A549 (cell line): Measurements from ENCODE around the gene RRBP1. TPM values are rescaled to one million over a fixed set of nuclear protein-coding genes. Genes with fewer than 3 reads are reported as not detected.
A peak's percentile ranks its signal among the peaks of the same experiment; 100 is the strongest.

Source experiments
- ATAC-seq, 2 experiments: fragments of 200-7000 bp in 1 of 2; fragments of >200 bp in 1 of 2; cut with Nextera tagmentation in 1 of 2; cut with Tn5 transposase in 1 of 2; 3 replicates each; pipeline versions ENCODE4 v1.8.0 to v1.9.1; 2018 to 2020; ENCODE audit warnings: mild to moderate bottlenecking in 1 of 2, moderate library complexity in 1 of 2
- CTCF ChIA-PET: fragments of 300-600 bp; sonication (Branson Sonifier 250); formaldehyde crosslinking; extraction: SDS; loops from one replicate; lab custom pipeline; 2021; ENCODE audit warnings: antibody characterized with exemption, inconsistent platforms; lab: Yijun Ruan, JAX
- POLR2A ChIA-PET: fragments of 350-600 bp; formaldehyde crosslinking; extraction: SDS; loops from one replicate; lab custom pipeline; 2021; ENCODE audit warnings: antibody characterized with exemption, inconsistent platforms; lab: Yijun Ruan, JAX
- DNase-seq, 2 experiments: peaks; one replicate each; pipeline versions ENCODE4 v3.0.0 to v3.0.0-alpha.2; 2011 to 2016; ENCODE audit warnings: low read depth in 1 of 2, low spot score in 1 of 2
- FAIRE-seq: peaks from 2 replicates; lab custom pipeline; 2011; peaks lifted over from hg19 to GRCh38; lab: Jason Lieb, UNC
- H3K27ac ChIP-seq, 2 experiments: fragments of >200 bp; sonication (Bioruptor Twin); formaldehyde crosslinking; 3 replicates each; pipeline ENCODE4 v1.5.1; 2016 to 2017
- H3K4me1 ChIP-seq: fragments of >200 bp; sonication (Bioruptor Twin); formaldehyde crosslinking; 3 replicates; pipeline ENCODE4 v1.6.1; 2016
- H3K4me2 ChIP-seq: fragments of >200 bp; sonication (Bioruptor Twin); formaldehyde crosslinking; 3 replicates; pipeline ENCODE4 v1.6.1; 2016
- H3K4me3 ChIP-seq: fragments of >200 bp; sonication (Bioruptor Twin); formaldehyde crosslinking; 3 replicates; pipeline ENCODE4 v1.5.1; 2016
- H3K9me3 ChIP-seq: fragments of >200 bp; sonication (Bioruptor Twin); formaldehyde crosslinking; 3 replicates; pipeline ENCODE4 v1.6.1; 2016
- CHD4 ChIP-seq: fragments of 200-600 bp; sonication (generic); IDR thresholded peaks from 2 replicates; pipeline ENCODE4 v1.6.1; 2016; ENCODE audit warnings: antibody characterized with exemption, mild to moderate bottlenecking, borderline replicate concordance
- EHF ChIP-seq: fragments of 250-450 bp; sonication (Bioruptor Pico); IDR thresholded peaks from 2 replicates; pipeline ENCODE4 v1.5.0; 2020; ENCODE audit warnings: mild to moderate bottlenecking
- EHMT2 ChIP-seq: fragments of 200-600 bp; sonication (generic); IDR thresholded peaks from 2 replicates; pipeline ENCODE4 v1.6.1; 2016; ENCODE audit warnings: antibody characterized with exemption, low read depth, mild to moderate bottlenecking, moderate library complexity
- GATA3 ChIP-seq: IDR thresholded peaks from 2 replicates; pipeline ENCODE4 v1.6.1; 2012; ENCODE audit warnings: borderline replicate concordance
- HOXA7 ChIP-seq: fragments of 250-450 bp; sonication (Bioruptor Pico); IDR thresholded peaks from 2 replicates; pipeline ENCODE4 v1.5.0; 2020; ENCODE audit warnings: mild to moderate bottlenecking, moderate library complexity
- HOXB5 ChIP-seq: fragments of 250-450 bp; sonication (Bioruptor Pico); IDR thresholded peaks from 2 replicates; pipeline ENCODE4 v1.5.0; 2020; ENCODE audit warnings: mild to moderate bottlenecking, moderate library complexity
- KDM1A ChIP-seq: fragments of 200-600 bp; sonication (generic); IDR thresholded peaks from 2 replicates; pipeline ENCODE4 v1.6.1; 2016; ENCODE audit warnings: low read depth, mild to moderate bottlenecking
- MYC ChIP-seq: IDR thresholded peaks from 2 replicates; pipeline ENCODE4 v1.6.1; 2012; ENCODE audit warnings: mild to moderate bottlenecking, inconsistent platforms, low read length, improper control_type of control experiment, borderline replicate concordance
- NR3C1 ChIP-seq: fragments of >200 bp; sonication (Bioruptor Twin); formaldehyde crosslinking; IDR thresholded peaks from 3 replicates; pipeline ENCODE4 v1.6.1; 2017
- PHF8 ChIP-seq: fragments of 200-600 bp; sonication (generic); IDR thresholded peaks from 2 replicates; pipeline ENCODE4 v1.6.1; 2016; ENCODE audit warnings: low read depth, mild to moderate bottlenecking, antibody characterized with exemption, moderate library complexity, borderline replicate concordance
- POLR2A ChIP-seq: IDR thresholded peaks from 2 replicates; pipeline ENCODE4 v1.6.1; 2012; ENCODE audit warnings: mild to moderate bottlenecking, low read length
- RAD21 ChIP-seq, 2 experiments: fragments of >200 bp in 1 of 2; sonication (Bioruptor Twin) in 1 of 2; formaldehyde crosslinking in 1 of 2; IDR thresholded peaks in 1 of 2; conservative IDR thresholded peaks in 1 of 2; 2 replicates in 1 of 2; 3 replicates in 1 of 2; pipeline ENCODE4 v1.6.1; 2012 to 2018; ENCODE audit warnings: inconsistent platforms in 1 of 2
- RNF2 ChIP-seq: fragments of 200-600 bp; sonication (generic); IDR thresholded peaks from 2 replicates; pipeline ENCODE4 v1.6.1; 2016; ENCODE audit warnings: low read depth, mild to moderate bottlenecking, antibody characterized with exemption, moderate library complexity, borderline replicate concordance
- SMC3 ChIP-seq: fragments of >200 bp; sonication (Bioruptor Twin); formaldehyde crosslinking; IDR thresholded peaks from 3 replicates; pipeline ENCODE4 v1.6.1; 2018; ENCODE audit warnings: inconsistent platforms
- ZC3H11A ChIP-seq: fragments of 450-650 bp; IDR thresholded peaks from 2 replicates; pipeline ENCODE4 v1.6.1; 2014; ENCODE audit warnings: antibody characterized with exemption, mild to moderate bottlenecking
- WGBS: methylation state at CpG from one replicate; pipeline ENCODE4 v1.1.6; 2017; ENCODE audit errors: missing lambda C conversion rate; 5-methylcytosine and 5-hydroxymethylcytosine counted together
- polyA plus RNA-seq, 4 experiments: library from polyadenylated mRNA; depleted of rRNA in 3 of 4; stranded (reverse); fragments of >200 nt; fragmentation: RNase III in 1 of 4; extraction: RNeasy Plus Mini Kit Qiagen cat#74134 plus additional on column Dnase treatment in 1 of 4; gene quantifications; 2 replicates in 3 of 4; 3 replicates in 1 of 4; pipeline ENCODE4 v1.2.3, GENCODE V29; 2011 to 2017
- TF ChIP-seq, protein P1 (sequence below): fragments of >200 bp; sonication (Bioruptor Twin); formaldehyde crosslinking; IDR thresholded peaks from 2 replicates; pipeline ENCODE4 v1.6.1; 2016
- TF ChIP-seq, protein P2 (sequence below): fragments of >200 bp; sonication (Bioruptor Twin); formaldehyde crosslinking; IDR thresholded peaks from 3 replicates; pipeline ENCODE4 v1.5.1; 2016

Gene RRBP1
- polyA plus RNA-seq, 2 of the 4 experiments (the other 2 are of a cell fraction) = 51.6 to 79.6 TPM

DNA sequence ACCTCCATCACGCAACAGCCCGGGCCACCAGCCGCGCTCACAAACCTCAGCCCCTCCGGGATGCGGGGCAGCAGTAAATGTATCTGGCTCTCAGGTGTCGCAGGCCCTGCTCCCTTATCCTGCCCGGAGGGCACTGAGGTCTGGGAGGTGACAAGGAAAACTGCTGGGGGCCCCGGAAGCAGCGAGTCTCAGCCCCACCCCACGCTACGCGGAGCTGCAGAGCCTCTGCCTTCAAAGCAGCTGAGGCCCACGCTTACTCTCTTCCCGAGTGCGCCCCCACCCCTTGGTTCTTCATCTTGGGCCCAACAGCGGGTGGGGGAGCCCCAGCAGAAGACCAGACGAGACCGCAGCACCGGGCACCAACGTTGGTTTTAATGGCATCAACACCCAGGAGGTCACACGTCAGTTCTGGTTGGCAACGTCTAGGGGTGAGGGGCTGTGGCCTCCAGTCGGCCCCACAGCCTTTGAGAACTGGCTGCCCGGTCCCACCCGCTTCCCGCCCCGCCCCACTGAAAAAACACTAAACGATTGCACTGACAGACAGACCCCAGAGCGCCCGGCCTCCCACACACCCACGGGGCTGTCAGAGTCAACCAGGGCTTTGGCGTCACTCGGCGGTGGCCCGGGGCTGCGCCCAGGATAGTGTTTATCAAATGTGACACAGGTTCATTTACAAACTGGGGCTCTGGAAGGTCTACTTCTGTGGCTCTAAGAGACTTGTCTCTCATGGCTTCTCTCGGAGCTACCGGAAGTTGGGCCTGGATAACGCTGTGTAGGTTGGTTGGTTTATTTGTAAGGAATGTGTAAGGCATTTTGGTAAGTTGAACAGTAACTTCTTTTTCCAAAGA lies 68.5 kb downstream of the RRBP1 start:
- ChIA-PET POLR2A (interaction anchor here (0.9 kb wide), 1 partner anchor 82 kb away, joined by 5 read pairs; the partner anchor contains the start of gene BFSP1), CTCF (interaction anchor here (0.8 to 20.6 kb wide), 9 partner anchors 11 to 382 kb away, joined by 3 to 501 read pairs (median 5); partner anchors contain the start of genes BFSP1 and DSTN)
- DNase-seq = no peak
- no peak for FAIRE-seq
- no peak; a peak in 1 of 6 replicates for ATAC-seq
- 89% methylated on average over 38 of the region's 40 CpGs for WGBS
- H3K9me3 ChIP-seq = no peaks in the 10 kb centered on the region
- no peak for TF ChIP-seq MYC
- TF ChIP-seq, protein P1, sequence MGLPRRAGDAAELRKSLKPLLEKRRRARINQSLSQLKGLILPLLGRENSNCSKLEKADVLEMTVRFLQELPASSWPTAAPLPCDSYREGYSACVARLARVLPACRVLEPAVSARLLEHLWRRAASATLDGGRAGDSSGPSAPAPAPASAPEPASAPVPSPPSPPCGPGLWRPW = no peak
- no peak for TF ChIP-seq POLR2A
- TF ChIP-seq PHF8 = no peak
- no peak for TF ChIP-seq KDM1A
- TF ChIP-seq HOXA7 = no peak
- H3K4me1 ChIP-seq = peaks cover 14% of the 10 kb centered on the region; the same call in 2 of the 3 replicates
- H3K4me3 ChIP-seq = no peak overlapping the region
- no peak overlapping the region; a peak in 1 of 6 replicates for H3K27ac ChIP-seq
- H3K4me2 ChIP-seq = no peak overlapping the region

DNA sequence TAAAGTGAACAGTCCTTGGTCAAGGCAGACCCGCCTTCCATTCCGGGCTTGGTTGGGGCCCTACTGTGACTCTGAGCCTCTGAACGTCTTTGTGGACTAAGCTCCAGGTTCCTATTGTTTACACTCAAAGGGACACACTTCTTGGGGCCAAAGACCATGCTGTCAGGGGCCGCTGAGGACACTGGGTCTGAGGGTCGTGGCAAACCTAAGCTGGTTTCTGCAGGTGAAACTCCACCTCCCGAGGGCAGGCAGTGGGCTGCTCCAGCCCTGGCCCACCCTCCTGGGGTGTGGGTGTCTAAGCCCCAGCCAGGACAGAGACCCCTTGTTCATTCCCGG lies 69.1 kb downstream of the RRBP1 start:
- no peak for DNase-seq
- POLR2A ChIA-PET = interaction anchor here (0.9 kb wide), 1 partner anchor 82 kb away, joined by 5 read pairs; the partner anchor contains the start of gene BFSP1
- Histone ChIP-seq H3K27ac (peak overlapping the region in 1 of 2 experiments; percentile 66; a peak in 2 of 6 replicates), H3K9me3 (no peaks in the 10 kb centered on the region), H3K4me2 (no peak overlapping the region), H3K4me3 (no peak overlapping the region), H3K4me1 (peaks cover 14% of the 10 kb centered on the region; the same call in 2 of the 3 replicates)
- CTCF ChIA-PET = interaction anchor here (0.6 to 20.6 kb wide), 8 partner anchors 10 to 383 kb away, joined by 3 to 501 read pairs (median 56); partner anchors contain the start of genes BFSP1 and DSTN
- ATAC-seq = no peak; a peak in 1 of 6 replicates
- FAIRE-seq = no peak
- TF ChIP-seq RNF2 = no peak
- no peak for TF ChIP-seq EHF (CRISPR knock-in tag)
- whole genome bisulfite sequencing = 86% methylated on average over 7 of the region's 7 CpGs

DNA sequence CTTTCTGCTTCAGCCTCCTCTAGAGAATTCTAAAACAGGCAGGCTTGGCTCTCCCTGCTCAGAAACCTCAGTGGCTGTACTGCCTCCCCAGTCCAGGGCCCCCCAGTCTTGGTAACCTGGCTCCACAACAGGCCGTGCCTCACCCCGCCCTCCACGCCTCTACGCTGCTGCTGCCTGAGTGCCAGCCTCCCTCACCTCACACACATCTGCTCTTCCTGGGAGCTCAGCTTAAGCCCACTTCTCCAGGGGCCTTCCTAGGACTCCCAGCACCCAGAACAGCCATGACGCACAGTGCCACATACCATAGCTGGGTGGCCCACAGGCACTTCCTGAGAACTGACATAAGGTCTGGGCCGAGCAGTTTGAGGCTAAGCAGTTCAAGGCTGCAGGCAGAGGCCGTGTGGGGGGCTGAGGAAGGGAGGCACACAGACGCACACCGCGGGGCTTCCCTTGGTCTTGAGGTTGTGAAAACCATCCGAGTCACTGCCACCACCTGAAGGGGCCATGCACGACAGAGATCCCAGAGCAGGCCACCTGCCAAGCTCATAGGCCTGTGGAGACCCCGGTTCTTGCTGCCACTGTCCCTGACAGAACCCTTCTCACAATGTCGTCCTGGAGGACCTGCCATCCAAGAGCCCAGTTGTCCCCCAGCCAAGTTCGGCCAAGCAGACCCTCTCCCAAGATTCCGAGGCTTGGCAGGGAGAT lies 69.6 kb downstream of the RRBP1 start:
- H3K4me3 ChIP-seq = no peak overlapping the region
- FAIRE-seq (no peak), DNase-seq (peak in 1 of 2 experiments; percentile 38), ATAC-seq (peak; percentile 5 to 8; a peak in 5 of 6 replicates)
- ChIA-PET POLR2A (interaction anchor here (0.9 kb wide), 1 partner anchor 81 kb away, joined by 5 read pairs; the partner anchor contains the start of gene BFSP1), CTCF (interaction anchor here (0.5 to 20.6 kb wide), 9 partner anchors 10 to 383 kb away, joined by 3 to 501 read pairs (median 5); partner anchors contain the start of genes BFSP1 and DSTN)
- no peak overlapping the region for H3K4me2 ChIP-seq
- no peak for TF ChIP-seq EHMT2
- TF ChIP-seq GATA3 = no peak
- TF ChIP-seq KDM1A = no peak
- TF ChIP-seq ZC3H11A = no peak
- TF ChIP-seq HOXB5 (CRISPR knock-in tag) = no peak
- TF ChIP-seq NR3C1 = no peak
- no peaks in the 10 kb centered on the region for H3K9me3 ChIP-seq
- H3K4me1 ChIP-seq = peaks cover 14% of the 10 kb centered on the region; the same call in 2 of the 3 replicates
- peak overlapping the region in 1 of 2 experiments; percentile 66; a peak in 3 of 6 replicates for H3K27ac ChIP-seq
- WGBS = 79% methylated on average over 16 of the region's 16 CpGs

DNA sequence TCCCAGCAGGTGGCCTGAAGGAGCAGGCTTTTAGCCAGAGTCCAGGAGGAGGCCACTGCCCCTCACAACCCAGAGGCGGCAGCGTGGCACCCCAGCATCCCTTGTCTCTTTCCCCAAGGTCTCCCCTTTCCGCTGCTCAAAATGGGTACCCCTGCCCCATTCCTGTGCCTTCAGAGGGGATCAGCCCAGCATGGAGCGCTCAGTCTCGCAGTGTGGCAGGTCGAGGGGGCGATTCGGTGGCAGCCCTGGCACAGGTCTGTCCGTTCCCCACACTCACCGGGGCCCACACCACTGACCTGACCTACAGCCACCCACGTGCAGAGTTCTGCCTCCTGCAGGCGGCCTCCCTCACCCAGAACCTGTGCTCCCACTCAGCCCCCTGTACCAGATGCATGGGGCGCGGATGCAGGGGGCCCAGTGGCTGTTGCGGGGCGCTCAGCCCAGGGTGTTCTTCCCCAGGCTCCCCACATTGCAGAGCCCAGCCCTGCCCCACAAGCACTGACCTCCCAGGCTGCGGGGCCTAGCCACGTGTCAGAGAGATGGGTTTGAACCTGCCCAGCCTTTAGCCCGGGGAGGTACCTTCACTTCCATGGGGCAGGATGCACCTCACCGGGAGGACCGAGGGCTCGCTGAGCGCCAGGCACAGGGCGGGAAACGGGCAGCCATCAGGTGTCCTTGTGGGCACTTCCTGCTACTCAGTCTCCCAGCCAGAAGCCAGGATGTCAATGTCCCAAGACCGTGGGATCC lies 70.3 kb downstream of the RRBP1 start:
- ATAC-seq (peak; percentile 20 to 25), FAIRE-seq (no peak), DNase-seq (peak in 1 of 2 experiments; percentile 31)
- ChIA-PET POLR2A (no interaction called here), CTCF (interaction anchor here (0.8 to 20.6 kb wide), 17 partner anchors 7 to 384 kb away, joined by 3 to 501 read pairs (median 5); partner anchors contain the start of gene BFSP1)
- no peaks in the 10 kb centered on the region for H3K9me3 ChIP-seq
- H3K27ac ChIP-seq = peak overlapping the region in 1 of 2 experiments; percentile 66; a peak in 3 of 6 replicates
- TF ChIP-seq, protein P2, sequence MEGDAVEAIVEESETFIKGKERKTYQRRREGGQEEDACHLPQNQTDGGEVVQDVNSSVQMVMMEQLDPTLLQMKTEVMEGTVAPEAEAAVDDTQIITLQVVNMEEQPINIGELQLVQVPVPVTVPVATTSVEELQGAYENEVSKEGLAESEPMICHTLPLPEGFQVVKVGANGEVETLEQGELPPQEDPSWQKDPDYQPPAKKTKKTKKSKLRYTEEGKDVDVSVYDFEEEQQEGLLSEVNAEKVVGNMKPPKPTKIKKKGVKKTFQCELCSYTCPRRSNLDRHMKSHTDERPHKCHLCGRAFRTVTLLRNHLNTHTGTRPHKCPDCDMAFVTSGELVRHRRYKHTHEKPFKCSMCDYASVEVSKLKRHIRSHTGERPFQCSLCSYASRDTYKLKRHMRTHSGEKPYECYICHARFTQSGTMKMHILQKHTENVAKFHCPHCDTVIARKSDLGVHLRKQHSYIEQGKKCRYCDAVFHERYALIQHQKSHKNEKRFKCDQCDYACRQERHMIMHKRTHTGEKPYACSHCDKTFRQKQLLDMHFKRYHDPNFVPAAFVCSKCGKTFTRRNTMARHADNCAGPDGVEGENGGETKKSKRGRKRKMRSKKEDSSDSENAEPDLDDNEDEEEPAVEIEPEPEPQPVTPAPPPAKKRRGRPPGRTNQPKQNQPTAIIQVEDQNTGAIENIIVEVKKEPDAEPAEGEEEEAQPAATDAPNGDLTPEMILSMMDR = peak; percentile 36
- TF ChIP-seq RAD21 (conservative IDR thresholded peaks at IDR 0.05 in 1 of 2, IDR thresholded peaks at IDR 0.05 in 1 of 2) (peak; percentile 36 to 44; a peak in 3 of 5 replicates), SMC3 (peak; percentile 52; the same call in 1 of the 3 replicates), CHD4 (no peak)
- 81% methylated on average over 19 of the region's 26 CpGs for WGBS
- no peak overlapping the region for H3K4me2 ChIP-seq
- peaks cover 14% of the 10 kb centered on the region; the same call in 2 of the 3 replicates for H3K4me1 ChIP-seq
- H3K4me3 ChIP-seq = no peak overlapping the region
